Measurements from ENCODE around the gene IGFBP7. TPM values are rescaled to one million over a fixed set of nuclear protein-coding genes. Genes with fewer than 3 reads are reported as not detected.
A peak's percentile ranks its signal among the peaks of the same experiment; 100 is the strongest.

Gene IGFBP7
- total RNA-seq, 2 donors from 2014 or later = 1.1 TPM; not detected in 1

GRCh38 chr4:56981795-56982201, 128.4 kb downstream of the IGFBP7 start:
- Histone ChIP-seq H3K9ac (ENCODE audit: extremely low read depth, low read length, poor library complexity, severe bottlenecking) (no peak overlapping the region), H3K27me3 (ENCODE audit: control insufficient read depth, insufficient read depth, low read length, poor library complexity, severe bottlenecking) (no peaks in the 10 kb centered on the region), H3K9me3 (ENCODE audit: control insufficient read depth, low read length) (no peaks in the 10 kb centered on the region), H3K4me3 (ENCODE audit: low read length) (peak overlapping the region; percentile 89), H3K27ac (ENCODE audit: low read depth, low read length) (no peak overlapping the region), H3K4me1 (ENCODE audit: control insufficient read depth, insufficient read depth, low read length) (no peaks in the 10 kb centered on the region), H3K36me3 (ENCODE audit: control insufficient read depth, insufficient read depth, low read length) (peaks cover 18% of the 10 kb centered on the region)
- Mint-ChIP-seq H3K27me3 (ENCODE audit: insufficient read depth) (no peaks in the 10 kb centered on the region), H3K9me3 (no peaks in the 10 kb centered on the region), H3K27ac (no peak overlapping the region), H3K4me1 (peaks cover 2% of the 10 kb centered on the region), H3K36me3 (ENCODE audit: low read depth) (peaks cover 18% of the 10 kb centered on the region), H3K4me3 (no peak overlapping the region)
- WGBS, 2 experiments (ENCODE audit: insufficient coverage in 1 of 2, insufficient read length in 1 of 2) = 94 to 100% methylated on average over 3 to 4 of the region's 4 CpGs
- DNase-seq = no peak
- no peak for TF ChIP-seq CTCF (conservative IDR thresholded peaks at IDR 0.05)

Other genes with a start within 250 kb of the IGFBP7 start
- gene REST, start 202.5 kb downstream of the IGFBP7 start, total RNA-seq = 10 to 100 TPM; 88.2 to 92.2 TPM
- 10 to 100 TPM; 17.8 to 20.7 TPM for gene NOA1, start 132.8 kb downstream of the IGFBP7 start, total RNA-seq
- 100 to 1,000 TPM; 106 to 112 TPM for gene POLR2B, start 131.5 kb downstream of the IGFBP7 start, total RNA-seq